H9 (cell line): ENCODE measurements around the gene VRK3. TPM values are rescaled to one million over a fixed set of nuclear protein-coding genes. Genes with fewer than 3 reads are reported as not detected.

Experiments
- DNase-seq: peaks from one replicate; pipeline ENCODE4 v3.0.0-alpha.2; 2017
- H2AFZ ChIP-seq: one replicate; pipeline ENCODE4 v1.6.1; 2013; ENCODE audit warnings: mild to moderate bottlenecking, low read length, control low read depth, moderate library complexity
- H2AK5ac ChIP-seq: 2 replicates; pipeline ENCODE4 v1.6.1; 2013; ENCODE audit warnings: low read length, control low read depth, mixed read lengths; ENCODE audit not compliant: insufficient read length
- H2BK120ac ChIP-seq: one replicate; pipeline ENCODE4 v1.6.1; 2013; ENCODE audit warnings: low read depth, mild to moderate bottlenecking, low read length, control low read depth, inconsistent platforms; ENCODE audit not compliant: poor library complexity, severe bottlenecking
- H2BK12ac ChIP-seq: 2 replicates; pipeline ENCODE4 v1.6.1; 2013; ENCODE audit warnings: low read length, control low read depth, mixed read lengths, low read depth; ENCODE audit not compliant: insufficient read length
- H2BK15ac ChIP-seq: 2 replicates; pipeline ENCODE4 v1.6.1; 2013; ENCODE audit warnings: low read depth, low read length, control low read depth
- H2BK20ac ChIP-seq: one replicate; pipeline ENCODE4 v1.6.1; 2013; ENCODE audit warnings: low read depth, mild to moderate bottlenecking, low read length, control low read depth, inconsistent platforms; ENCODE audit not compliant: poor library complexity, severe bottlenecking
- H2BK5ac ChIP-seq: 2 replicates; pipeline ENCODE4 v1.6.1; 2013; ENCODE audit warnings: low read length, control low read depth, mixed read lengths; ENCODE audit not compliant: insufficient read length
- H3K14ac ChIP-seq: 2 replicates; pipeline ENCODE4 v1.6.1; 2013; ENCODE audit warnings: low read length, control low read depth; ENCODE audit not compliant: insufficient read depth
- H3K18ac ChIP-seq: 2 replicates; pipeline ENCODE4 v1.6.1; 2013; ENCODE audit warnings: low read depth, mild to moderate bottlenecking, mixed read lengths, low read length, control low read depth; ENCODE audit not compliant: insufficient read length
- H3K23ac ChIP-seq: 2 replicates; pipeline ENCODE4 v1.6.1; 2013; ENCODE audit warnings: low read length, control low read depth, mixed read lengths, low read depth; ENCODE audit not compliant: insufficient read length
- H3K23me2 ChIP-seq: 2 replicates; pipeline ENCODE4 v1.6.1; 2013; ENCODE audit warnings: low read depth, mild to moderate bottlenecking, mixed read lengths, low read length, control low read depth; ENCODE audit not compliant: insufficient read length, poor library complexity, severe bottlenecking
- H3K27ac ChIP-seq: 2 replicates; pipeline ENCODE4 v1.5.1; 2013; ENCODE audit warnings: low read length, control low read depth, mixed read lengths, low read depth; ENCODE audit not compliant: insufficient read length
- H3K27me3 ChIP-seq: 2 replicates; pipeline ENCODE4 v1.6.1; 2013; ENCODE audit warnings: low read length, control low read depth, inconsistent platforms; ENCODE audit not compliant: insufficient read depth
- H3K4ac ChIP-seq: 2 replicates; pipeline ENCODE4 v1.6.1; 2013; ENCODE audit warnings: low read depth, mild to moderate bottlenecking, control low read depth, inconsistent platforms, low read length, moderate library complexity
- H3K4me1 ChIP-seq: 2 replicates; pipeline ENCODE4 v1.6.1; 2013; ENCODE audit warnings: low read length, control low read depth, inconsistent platforms; ENCODE audit not compliant: insufficient read depth
- H3K4me2 ChIP-seq: 2 replicates; pipeline ENCODE4 v1.6.1; 2013; ENCODE audit warnings: low read length, control low read depth, mixed read lengths; ENCODE audit not compliant: insufficient read length, insufficient read depth
- H3K56ac ChIP-seq: 2 replicates; pipeline ENCODE4 v1.6.1; 2013; ENCODE audit warnings: low read depth, mild to moderate bottlenecking, mixed read lengths, low read length, control low read depth; ENCODE audit not compliant: insufficient read length
- H3K79me1 ChIP-seq: 2 replicates; pipeline ENCODE4 v1.6.1; 2013; ENCODE audit warnings: low read depth, mild to moderate bottlenecking, moderate library complexity, low read length, control low read depth, inconsistent platforms; ENCODE audit not compliant: insufficient read depth, poor library complexity, severe bottlenecking
- H3K79me2 ChIP-seq: 2 replicates; pipeline ENCODE4 v1.6.1; 2013; ENCODE audit warnings: low read length, control low read depth, inconsistent platforms; ENCODE audit not compliant: insufficient read depth
- H3K9ac ChIP-seq: 2 replicates; pipeline ENCODE4 v1.6.1; 2013; ENCODE audit warnings: low read length, control low read depth, mixed read lengths; ENCODE audit not compliant: insufficient read length; ENCODE audit errors: extremely low read depth
- H3K9me3 ChIP-seq: one replicate; pipeline ENCODE4 v1.6.1; 2013; ENCODE audit warnings: low read depth, low read length, inconsistent platforms; ENCODE audit not compliant: control insufficient read depth
- H3T11ph ChIP-seq: one replicate; pipeline ENCODE4 v1.6.1; 2013; ENCODE audit warnings: mild to moderate bottlenecking, low read length, control low read depth, inconsistent platforms
- H4K20me1 ChIP-seq: one replicate; pipeline ENCODE4 v1.6.1; 2013; ENCODE audit not compliant: control insufficient read depth, insufficient read length, insufficient read depth
- H4K5ac ChIP-seq: 2 replicates; pipeline ENCODE4 v1.6.1; 2013; ENCODE audit warnings: low read depth, mild to moderate bottlenecking, mixed read lengths, low read length, control low read depth; ENCODE audit not compliant: insufficient read length
- H4K8ac ChIP-seq: replicated peaks from 2 replicates; pipeline ENCODE4 v1.6.1; 2013; ENCODE audit warnings: low read length, control low read depth, mixed read lengths, low read depth; ENCODE audit not compliant: insufficient read length
- H4K91ac ChIP-seq: 2 replicates; pipeline ENCODE4 v1.6.1; 2013; ENCODE audit warnings: low read depth, mild to moderate bottlenecking, moderate library complexity, mixed read lengths, low read length, control low read depth; ENCODE audit not compliant: insufficient read length
- H3K27ac Mint-ChIP-seq, 3 experiments: 2 replicates in 2 of 3; 3 replicates in 1 of 3; pipeline ENCODE4 v1.8.0; 2020 to 2021; ENCODE audit warnings: mixed read lengths in 3 of 3, mild to moderate bottlenecking in 1 of 3, moderate library complexity in 1 of 3
- H3K27me3 Mint-ChIP-seq: 2 replicates; pipeline ENCODE4 v1.8.0; 2021; ENCODE audit warnings: low read depth, mild to moderate bottlenecking, moderate library complexity, mixed read lengths
- H3K36me3 Mint-ChIP-seq, 3 experiments: 2 replicates in 2 of 3; 3 replicates in 1 of 3; pipeline ENCODE4 v1.8.0; 2020 to 2021; ENCODE audit warnings: low read depth in 3 of 3, mixed read lengths in 3 of 3; ENCODE audit not compliant: insufficient read depth in 1 of 3
- H3K4me1 Mint-ChIP-seq, 2 experiments: 2 replicates each; pipeline ENCODE4 v1.8.0; 2020; ENCODE audit warnings: mixed read lengths in 2 of 2
- H3K4me3 Mint-ChIP-seq, 2 experiments: 2 replicates in 1 of 2; 3 replicates in 1 of 2; pipeline ENCODE4 v1.8.0; 2020 to 2021; ENCODE audit warnings: mild to moderate bottlenecking in 2 of 2, mixed read lengths in 2 of 2, moderate library complexity in 1 of 2
- H3K9me3 Mint-ChIP-seq, 2 experiments: 2 replicates in 1 of 2; 3 replicates in 1 of 2; pipeline ENCODE4 v1.8.0; 2020; ENCODE audit warnings: mild to moderate bottlenecking in 2 of 2, mixed read lengths in 2 of 2, moderate library complexity in 1 of 2
- WGBS: extraction: QIAGEN DNeasy Blood & Tissue Kit; methylation state at CpG from one replicate; pipeline ENCODE4 v1.1.7; 2013; ENCODE audit warnings: missing lambda C conversion rate, low lambda C conversion rate, mixed read lengths; ENCODE audit not compliant: insufficient read length; ENCODE audit errors: extremely low coverage; 5-methylcytosine and 5-hydroxymethylcytosine counted together
- total RNA-seq: library from RNA; stranded (reverse); gene quantifications from 2 replicates; pipeline ENCODE4 v1.2.1, GENCODE V29; 2021
- TF ChIP-seq, protein P1 (sequence below): fragments of 200-600 bp; sonication (generic); conservative IDR thresholded peaks from 3 replicates; pipeline ENCODE4 v1.8.0; 2021; ENCODE audit warnings: antibody characterized with exemption, mild to moderate bottlenecking

The VRK3 gene
- total RNA-seq, 1 experiment from 2014 or later = 33.5 TPM

DNA sequence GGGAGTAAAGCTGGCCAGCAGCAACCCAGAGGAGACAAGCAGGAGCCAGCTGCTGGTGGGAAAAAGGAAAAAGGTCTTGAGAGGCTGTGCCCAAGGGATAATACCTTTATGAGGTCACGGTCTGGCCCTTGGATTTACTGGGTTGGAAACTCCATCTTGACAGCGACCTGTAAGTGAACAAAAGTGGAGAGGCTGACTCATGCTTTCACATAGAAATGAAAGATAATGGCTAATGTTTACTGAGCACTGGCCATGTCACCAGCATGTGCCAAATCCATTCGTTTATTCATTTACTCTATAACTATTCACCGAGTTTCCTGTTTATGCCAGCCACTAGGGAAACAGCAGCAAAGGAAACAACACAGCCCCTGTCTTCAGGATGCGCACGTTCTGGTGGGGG is 4.7 kb downstream of the VRK3 start:
- no peak for DNase-seq
- H3K23me2 ChIP-seq = peaks cover 7% of the 10 kb centered on the region
- H4K5ac ChIP-seq = no peak overlapping the region
- peaks cover 3% of the 10 kb centered on the region; the same call in 1 of the 2 replicates for H3K4me1 ChIP-seq
- no peak overlapping the region for H3T11ph ChIP-seq
- H3K4me1 Mint-ChIP-seq = peaks cover 4 to 6% of the 10 kb centered on the region in 2 experiments; a peak in 3 of 4 replicates
- H3K4me3 Mint-ChIP-seq = no peak overlapping the region
- no peaks in the 10 kb centered on the region for H3K27me3 ChIP-seq
- no peaks in the 10 kb centered on the region for H4K20me1 ChIP-seq
- H3K27ac Mint-ChIP-seq = no peak overlapping the region
- no peak overlapping the region for H3K14ac ChIP-seq
- H3K79me1 ChIP-seq = no peaks in the 10 kb centered on the region
- H3K36me3 Mint-ChIP-seq = peaks cover 12 to 25% (median 13%) of the 10 kb centered on the region in 3 experiments
- H2AK5ac ChIP-seq = no peak overlapping the region
- H2AFZ ChIP-seq = no peak overlapping the region
- TF ChIP-seq, protein P1, sequence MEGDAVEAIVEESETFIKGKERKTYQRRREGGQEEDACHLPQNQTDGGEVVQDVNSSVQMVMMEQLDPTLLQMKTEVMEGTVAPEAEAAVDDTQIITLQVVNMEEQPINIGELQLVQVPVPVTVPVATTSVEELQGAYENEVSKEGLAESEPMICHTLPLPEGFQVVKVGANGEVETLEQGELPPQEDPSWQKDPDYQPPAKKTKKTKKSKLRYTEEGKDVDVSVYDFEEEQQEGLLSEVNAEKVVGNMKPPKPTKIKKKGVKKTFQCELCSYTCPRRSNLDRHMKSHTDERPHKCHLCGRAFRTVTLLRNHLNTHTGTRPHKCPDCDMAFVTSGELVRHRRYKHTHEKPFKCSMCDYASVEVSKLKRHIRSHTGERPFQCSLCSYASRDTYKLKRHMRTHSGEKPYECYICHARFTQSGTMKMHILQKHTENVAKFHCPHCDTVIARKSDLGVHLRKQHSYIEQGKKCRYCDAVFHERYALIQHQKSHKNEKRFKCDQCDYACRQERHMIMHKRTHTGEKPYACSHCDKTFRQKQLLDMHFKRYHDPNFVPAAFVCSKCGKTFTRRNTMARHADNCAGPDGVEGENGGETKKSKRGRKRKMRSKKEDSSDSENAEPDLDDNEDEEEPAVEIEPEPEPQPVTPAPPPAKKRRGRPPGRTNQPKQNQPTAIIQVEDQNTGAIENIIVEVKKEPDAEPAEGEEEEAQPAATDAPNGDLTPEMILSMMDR = no peak
- no peak overlapping the region for H3K4me2 ChIP-seq
- H4K8ac ChIP-seq = no peak overlapping the region
- H3K9me3 Mint-ChIP-seq = peaks cover under 1% of the 10 kb centered on the region in 2 experiments; a peak in 2 of 5 replicates
- no peak overlapping the region for H3K56ac ChIP-seq
- H2BK15ac ChIP-seq = no peak overlapping the region
- no peak overlapping the region for H2BK20ac ChIP-seq
- H3K79me2 ChIP-seq = no peaks in the 10 kb centered on the region; the same call in none of the 2 replicates
- H2BK5ac ChIP-seq = no peak overlapping the region
- no peak overlapping the region for H3K18ac ChIP-seq
- no peak overlapping the region for H3K9ac ChIP-seq
- no peaks in the 10 kb centered on the region for H3K9me3 ChIP-seq
- H3K27me3 Mint-ChIP-seq = peaks cover 2% of the 10 kb centered on the region; the same call in 1 of the 2 replicates
- no CpG with 5 or more reads among the region's 6 CpGs for WGBS
- H3K4ac ChIP-seq = no peak overlapping the region
- H3K27ac ChIP-seq = no peak overlapping the region
- no peak overlapping the region for H2BK120ac ChIP-seq
- no peak overlapping the region for H4K91ac ChIP-seq
- no peak overlapping the region for H3K23ac ChIP-seq
- H2BK12ac ChIP-seq = no peak overlapping the region
